Measurements from ENCODE around the gene PSTK. TPM values are rescaled to one million over a fixed set of nuclear protein-coding genes. Genes with fewer than 3 reads are reported as not detected.

PSTK gene
- total RNA-seq, 1 donor from 2014 or later, result 18.1 TPM

DNA sequence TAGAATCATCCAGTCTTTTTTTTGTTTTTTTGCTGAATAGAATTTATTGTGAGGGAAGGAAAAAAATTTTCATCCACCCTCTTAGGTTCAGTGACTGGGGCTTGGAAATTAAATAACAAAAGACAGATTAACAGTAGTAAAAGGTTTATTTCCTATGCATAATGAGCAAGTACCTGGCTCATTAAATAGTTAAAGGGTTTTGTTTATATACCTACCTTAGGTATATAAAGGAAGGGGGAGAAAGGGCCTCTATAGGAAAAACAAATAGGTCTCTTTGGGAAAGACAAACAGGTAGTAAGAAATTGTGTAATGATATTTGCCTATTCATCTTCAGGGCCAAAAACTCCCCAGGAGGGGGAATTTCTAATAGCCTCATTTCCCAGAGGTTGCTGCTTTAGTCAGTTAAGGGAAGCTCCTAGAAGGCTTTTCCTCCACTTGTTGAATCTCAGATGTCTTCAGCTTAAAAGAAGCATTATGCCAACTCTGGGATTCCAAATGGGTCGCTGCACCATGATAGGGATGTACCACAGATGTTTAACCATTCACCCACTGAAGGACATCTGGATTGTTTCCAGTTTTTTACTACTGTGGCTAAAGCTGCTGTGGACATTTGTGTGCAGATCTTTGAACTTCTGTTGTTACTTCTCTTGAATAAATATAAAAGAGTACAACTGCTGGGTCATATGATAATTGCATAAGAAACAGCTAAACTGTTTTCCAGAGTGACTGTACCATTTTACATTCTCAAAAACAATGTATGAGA lies 39.9 kb downstream of the PSTK start:
- Histone ChIP-seq H3K9me3 (ENCODE audit: low read depth) (no peaks in the 10 kb centered on the region), H3K4me3 (no peak overlapping the region), H3K27me3 (no peaks in the 10 kb centered on the region), H3K79me2 (ENCODE audit: low read depth) (no peaks in the 10 kb centered on the region), H3K36me3 (no peaks in the 10 kb centered on the region), H3K9ac (no peak overlapping the region), H2AFZ (replicated peaks) (no peak overlapping the region), H3K4me1 (peaks cover 31% of the 10 kb centered on the region), H3F3A (ENCODE audit: low read depth) (peaks cover 2% of the 10 kb centered on the region), H3K27ac (no peak overlapping the region), H3K4me2 (no peak overlapping the region), H4K20me1 (ENCODE audit: low read depth) (no peaks in the 10 kb centered on the region)
- TF ChIP-seq CTCF (IDR thresholded peaks at IDR 0.05), result no peak
- TF ChIP-seq EZH2phosphoT487 (IDR thresholded peaks at IDR 0.05), result no peak
- no peak for TF ChIP-seq EZH2 (IDR thresholded peaks at IDR 0.05)
- no peak for DNase-seq (ENCODE audit: low spot score)
- Mint-ChIP-seq H3K36me3 (peaks cover 4% of the 10 kb centered on the region), H3K27me3 (ENCODE audit: insufficient read depth, low read depth) (no peaks in the 10 kb centered on the region), H3K9me3 (no peaks in the 10 kb centered on the region), H3K4me1 (peaks cover 20% of the 10 kb centered on the region), H3K4me3 (no peak overlapping the region), H3K27ac (no peak overlapping the region)

DNA sequence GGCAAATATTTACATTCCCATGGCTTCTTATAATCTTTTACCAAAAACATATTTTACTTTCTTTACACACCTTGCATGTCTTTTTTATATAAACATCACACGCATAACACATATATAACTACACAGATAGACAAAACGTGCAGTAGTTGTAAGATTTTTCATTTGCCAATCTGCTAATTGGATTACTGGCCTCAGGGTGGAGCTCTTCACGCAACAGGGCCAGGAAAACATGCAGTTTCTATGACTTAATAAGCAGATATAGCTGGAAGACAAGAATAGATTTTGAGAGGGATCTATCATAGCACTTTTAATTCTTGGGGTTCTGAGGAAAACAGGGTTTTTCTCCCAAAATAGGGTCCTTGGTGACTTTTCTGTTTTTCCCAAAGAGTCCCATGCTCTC lies 41.3 kb downstream of the PSTK start:
- Histone ChIP-seq H3K27me3 (no peaks in the 10 kb centered on the region), H3K9me3 (ENCODE audit: low read depth) (no peaks in the 10 kb centered on the region), H3K36me3 (no peaks in the 10 kb centered on the region), H3K79me2 (ENCODE audit: low read depth) (no peaks in the 10 kb centered on the region), H3K4me1 (peaks cover 31% of the 10 kb centered on the region), H3K4me2 (no peak overlapping the region), H2AFZ (replicated peaks) (no peak overlapping the region), H3K9ac (no peak overlapping the region), H3K4me3 (no peak overlapping the region), H3K27ac (no peak overlapping the region), H4K20me1 (ENCODE audit: low read depth) (no peaks in the 10 kb centered on the region), H3F3A (ENCODE audit: low read depth) (peaks cover 2% of the 10 kb centered on the region)
- Mint-ChIP-seq H3K4me3 (no peak overlapping the region), H3K27me3 (ENCODE audit: insufficient read depth, low read depth) (no peaks in the 10 kb centered on the region), H3K9me3 (no peaks in the 10 kb centered on the region), H3K4me1 (peaks cover 20% of the 10 kb centered on the region), H3K36me3 (peaks cover 1% of the 10 kb centered on the region), H3K27ac (no peak overlapping the region)
- no peak for DNase-seq (ENCODE audit: low spot score)
- no peak for TF ChIP-seq EZH2phosphoT487 (IDR thresholded peaks at IDR 0.05)
- peak; percentile 56 for TF ChIP-seq CTCF (IDR thresholded peaks at IDR 0.05)

DNA sequence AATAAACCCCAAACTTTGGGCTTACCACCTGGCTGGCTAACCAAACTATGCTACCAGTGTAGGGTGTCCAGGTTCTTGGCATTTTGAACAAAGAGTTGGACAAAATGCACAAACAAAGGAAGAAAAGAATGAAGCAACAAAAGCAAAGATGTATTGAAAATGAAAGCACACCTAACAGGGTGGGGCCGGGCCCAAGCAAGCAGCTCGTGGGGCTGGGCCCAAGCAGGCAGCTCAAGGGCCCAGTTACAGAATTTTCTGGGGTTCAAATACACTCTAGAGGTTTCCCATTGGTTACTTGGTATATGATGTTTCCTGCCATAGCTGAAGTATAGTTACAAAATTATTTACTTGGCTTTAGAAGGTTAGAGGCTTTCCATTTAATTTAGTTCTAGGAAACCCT lies 44.3 kb downstream of the PSTK start:
- H3K27me3 Mint-ChIP-seq (ENCODE audit: insufficient read depth, low read depth), result no peaks in the 10 kb centered on the region
- H2AFZ ChIP-seq (replicated peaks), result no peak overlapping the region
- no peak overlapping the region for H3K4me3 Mint-ChIP-seq
- H3K36me3 ChIP-seq, result no peaks in the 10 kb centered on the region
- no peak overlapping the region for H3K4me2 ChIP-seq
- no peak overlapping the region for H3K4me3 ChIP-seq
- no peak overlapping the region for H3K9ac ChIP-seq
- H3K4me1 ChIP-seq, result peaks cover 31% of the 10 kb centered on the region
- no peaks in the 10 kb centered on the region for H3K9me3 ChIP-seq (ENCODE audit: low read depth)
- peak overlapping the region; percentile 17 for H3K27ac ChIP-seq
- no peaks in the 10 kb centered on the region for H3K36me3 Mint-ChIP-seq
- TF ChIP-seq CTCF (IDR thresholded peaks at IDR 0.05), result no peak
- no peak for TF ChIP-seq EZH2phosphoT487 (IDR thresholded peaks at IDR 0.05)
- TF ChIP-seq EZH2 (IDR thresholded peaks at IDR 0.05), result no peak
- peaks cover 20% of the 10 kb centered on the region for H3K4me1 Mint-ChIP-seq
- no peaks in the 10 kb centered on the region for H4K20me1 ChIP-seq (ENCODE audit: low read depth)
- no peaks in the 10 kb centered on the region for H3K79me2 ChIP-seq (ENCODE audit: low read depth)
- no peaks in the 10 kb centered on the region for H3K9me3 Mint-ChIP-seq
- H3K27me3 ChIP-seq, result no peaks in the 10 kb centered on the region
- DNase-seq (ENCODE audit: low spot score), result no peak
- peaks cover 2% of the 10 kb centered on the region for H3F3A ChIP-seq (ENCODE audit: low read depth)
- H3K27ac Mint-ChIP-seq, result no peak overlapping the region
